Suprapubic skin (tissue), 4 donors: ENCODE measurements around the gene RIC3.

Experiments
- POLR2A ChIP-seq, 2 donors: fragments of 450-650 bp; IDR thresholded peaks; one replicate each; pipeline ENCODE4 v1.6.1; 2017; ENCODE audit warnings: antibody characterized with exemption in 2 of 2, mild to moderate bottlenecking in 2 of 2, moderate library complexity in 2 of 2
- POLR2AphosphoS5 ChIP-seq, 3 donors: sonication (generic); formaldehyde crosslinking; IDR thresholded peaks; one replicate each; pipeline ENCODE4 v1.6.1; 2017; ENCODE audit warnings: antibody characterized with exemption in 3 of 3
- TF ChIP-seq, protein P1 (sequence below), 2 donors: fragments of 200-600 bp in 1 of 2; fragments of 450-650 bp in 1 of 2; sonication (generic) in 1 of 2; IDR thresholded peaks; one replicate each; pipeline ENCODE4 v1.5.1; 2016 to 2019; ENCODE audit warnings: antibody characterized with exemption in 2 of 2, mild to moderate bottlenecking in 1 of 2, moderate library complexity in 1 of 2

DNA sequence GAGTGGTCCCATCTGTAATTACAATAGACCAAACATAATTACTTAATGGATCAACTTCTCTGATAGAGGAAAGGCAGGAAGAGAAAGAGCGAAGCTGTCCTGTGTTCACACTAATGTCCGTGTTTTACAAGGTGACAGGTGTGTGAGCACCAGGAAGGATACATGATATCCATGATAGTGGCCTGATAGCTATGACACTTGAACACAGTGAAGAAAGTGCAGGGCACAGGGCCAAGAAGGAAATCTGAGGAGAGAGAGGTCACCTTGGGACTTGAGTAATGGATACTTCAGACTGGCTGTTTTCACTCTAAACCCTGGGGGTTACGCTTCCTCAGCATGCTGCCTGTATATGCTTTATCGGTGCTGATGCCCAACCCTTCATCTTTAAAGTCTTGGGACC lies 58.4 kb downstream of the RIC3 start:
- TF ChIP-seq, protein P1, sequence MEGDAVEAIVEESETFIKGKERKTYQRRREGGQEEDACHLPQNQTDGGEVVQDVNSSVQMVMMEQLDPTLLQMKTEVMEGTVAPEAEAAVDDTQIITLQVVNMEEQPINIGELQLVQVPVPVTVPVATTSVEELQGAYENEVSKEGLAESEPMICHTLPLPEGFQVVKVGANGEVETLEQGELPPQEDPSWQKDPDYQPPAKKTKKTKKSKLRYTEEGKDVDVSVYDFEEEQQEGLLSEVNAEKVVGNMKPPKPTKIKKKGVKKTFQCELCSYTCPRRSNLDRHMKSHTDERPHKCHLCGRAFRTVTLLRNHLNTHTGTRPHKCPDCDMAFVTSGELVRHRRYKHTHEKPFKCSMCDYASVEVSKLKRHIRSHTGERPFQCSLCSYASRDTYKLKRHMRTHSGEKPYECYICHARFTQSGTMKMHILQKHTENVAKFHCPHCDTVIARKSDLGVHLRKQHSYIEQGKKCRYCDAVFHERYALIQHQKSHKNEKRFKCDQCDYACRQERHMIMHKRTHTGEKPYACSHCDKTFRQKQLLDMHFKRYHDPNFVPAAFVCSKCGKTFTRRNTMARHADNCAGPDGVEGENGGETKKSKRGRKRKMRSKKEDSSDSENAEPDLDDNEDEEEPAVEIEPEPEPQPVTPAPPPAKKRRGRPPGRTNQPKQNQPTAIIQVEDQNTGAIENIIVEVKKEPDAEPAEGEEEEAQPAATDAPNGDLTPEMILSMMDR (IDR thresholded peaks at IDR 0.05): no peak
- TF ChIP-seq POLR2AphosphoS5 (IDR thresholded peaks at IDR 0.05): no peak
- TF ChIP-seq POLR2A (IDR thresholded peaks at IDR 0.05): no peak
